Hematopoietic multipotent progenitor cell treated with erythropoietin and hydrocortisone succinate and interleukin-3 and kit ligand, for 15 days (in vitro differentiated cells): ENCODE results near the gene TSHR.

Experiments used
- DNase-seq: peaks from one replicate; pipeline ENCODE4 v3.0.0-alpha.2; 2015; ENCODE audit warnings: low spot score

The TSHR gene

DNA sequence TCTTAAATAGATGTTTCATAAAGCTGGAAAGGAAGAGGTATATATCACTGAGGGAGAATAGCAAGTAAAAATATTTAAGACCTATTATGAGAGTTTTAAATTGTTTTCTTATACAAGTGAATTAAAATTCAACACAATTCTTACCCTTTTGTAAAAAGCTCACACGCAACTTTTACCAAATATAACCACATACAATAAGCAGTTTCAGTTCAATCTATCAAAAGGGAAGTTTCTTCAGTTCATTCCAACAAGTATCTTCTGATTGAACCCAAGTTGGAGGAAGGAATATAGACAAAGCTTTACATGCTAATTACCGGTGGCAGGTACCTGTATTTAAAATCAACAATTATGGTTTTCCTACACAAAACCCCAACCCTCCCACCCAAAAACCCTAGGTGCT is 224.2 kb downstream of the TSHR start:
- DNase-seq = no peak

DNA sequence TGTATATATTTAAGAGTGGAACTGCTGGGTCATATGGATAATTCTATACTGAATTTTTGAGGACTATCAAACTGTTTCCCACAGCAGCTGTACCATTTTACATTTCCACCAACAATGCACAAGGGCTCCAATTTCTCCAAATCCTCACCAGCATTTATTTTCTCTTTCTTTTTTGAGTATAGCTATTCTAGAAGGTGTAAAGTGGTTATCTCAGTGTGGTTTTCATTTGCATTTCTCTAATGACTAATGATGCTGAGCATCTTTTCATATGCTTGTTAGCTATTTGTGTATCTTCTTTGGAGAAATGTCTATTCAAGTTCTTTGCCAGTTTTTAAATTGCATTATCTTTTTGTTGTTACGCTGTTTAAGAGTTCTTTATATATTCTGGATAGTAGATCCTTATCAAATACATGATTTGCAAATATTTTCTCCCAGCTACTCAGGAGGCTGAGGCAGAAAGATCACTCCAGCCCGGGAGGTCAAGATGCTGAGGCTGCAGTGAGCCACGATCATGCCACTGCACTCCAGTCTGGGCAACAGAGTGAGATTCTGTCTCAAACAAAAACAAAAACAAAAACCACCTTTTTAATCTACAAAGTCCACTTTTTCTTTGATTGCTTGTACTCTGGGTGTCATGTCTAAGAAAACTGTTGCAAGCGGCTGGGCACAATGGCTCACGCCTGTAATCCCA is 232.6 kb downstream of the TSHR start:
- DNase-seq = no peak

DNA sequence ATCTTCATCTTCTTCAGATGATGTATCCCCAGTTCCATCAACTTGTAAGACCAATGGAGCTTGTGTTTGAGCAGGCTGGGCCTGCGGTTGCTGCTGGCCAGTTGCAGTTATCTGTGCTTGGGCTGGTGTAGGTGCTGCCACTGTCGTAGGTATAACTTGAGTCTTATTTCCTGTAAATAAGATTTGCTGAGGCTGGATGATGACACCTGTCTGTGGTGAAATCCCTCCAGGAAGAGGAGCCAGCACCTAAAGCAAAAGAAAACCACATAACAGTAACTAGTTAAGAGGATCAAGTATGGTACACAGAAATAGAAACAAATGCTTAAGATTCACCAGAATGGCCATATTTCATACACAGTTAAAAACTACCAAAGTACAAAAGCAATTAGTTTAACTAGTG is 237.2 kb downstream of the TSHR start:
- DNase-seq = no peak

DNA sequence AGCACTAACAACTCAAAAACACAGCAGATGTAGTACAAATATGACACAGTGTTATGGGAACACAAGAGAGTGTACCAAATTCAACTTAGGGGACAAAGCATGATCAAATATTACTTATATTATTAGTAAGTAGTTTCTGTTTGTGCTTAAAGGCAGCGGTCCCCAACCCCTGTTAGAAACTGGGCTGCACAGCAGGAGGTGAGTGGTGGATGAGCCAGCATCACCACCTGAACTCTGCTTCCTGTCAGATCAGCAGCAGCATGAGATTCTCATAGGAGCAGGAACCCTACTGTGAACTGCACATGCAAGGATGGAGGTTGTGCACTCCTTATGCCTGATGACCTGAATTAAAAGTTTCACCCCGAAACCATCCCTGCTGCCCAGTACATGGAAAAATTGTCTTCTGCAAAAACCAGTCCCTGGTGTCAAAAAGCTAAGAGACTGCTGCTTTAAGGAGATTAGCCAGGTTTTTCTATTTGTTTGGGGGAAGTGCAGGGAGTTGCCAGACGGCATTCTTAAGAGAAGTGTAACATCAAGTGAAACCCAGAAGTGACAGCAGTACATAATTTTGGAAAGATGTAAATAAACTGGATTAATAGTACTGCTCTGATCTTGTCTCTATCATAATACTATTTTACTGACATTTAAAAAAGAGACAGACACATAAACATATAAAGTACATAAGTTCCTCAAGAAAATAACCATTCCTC is 238.7 kb downstream of the TSHR start:
- no peak for DNase-seq
